ENCODE data around the gene SHISA8.

DNA sequence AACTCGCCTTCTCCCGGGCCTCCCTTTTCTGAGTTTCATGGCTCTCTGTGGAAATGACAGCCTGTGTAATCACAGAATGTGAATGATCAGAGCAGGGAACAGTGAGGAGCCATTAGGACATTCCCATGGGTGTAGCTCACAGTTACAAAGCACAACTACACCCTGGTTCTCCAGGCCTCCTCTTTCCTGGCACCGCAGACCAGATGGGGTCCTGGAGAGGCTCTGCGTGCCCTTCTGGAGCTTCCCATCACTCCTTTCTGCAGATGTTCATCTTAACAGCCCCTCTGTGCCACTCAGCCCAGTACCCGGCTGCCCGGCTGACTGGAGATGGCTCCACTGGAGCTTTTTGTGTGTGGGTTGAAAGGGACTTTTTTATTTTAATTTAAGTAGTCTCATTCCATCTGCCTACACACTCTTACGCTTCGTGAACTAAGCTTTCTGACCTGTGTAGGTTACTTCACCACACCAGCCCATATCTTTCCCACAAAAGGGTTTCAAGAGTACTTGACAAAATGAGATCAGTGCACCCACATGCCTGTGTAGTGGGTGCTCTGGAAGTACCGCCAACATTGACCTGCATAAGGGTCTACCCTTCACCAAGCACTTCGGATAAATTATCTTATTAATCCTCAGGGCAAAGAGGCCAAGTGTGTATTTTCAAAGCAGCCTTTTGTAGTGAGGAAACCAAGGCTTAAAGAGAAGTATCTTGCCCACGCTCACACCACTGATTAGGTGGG lies 52.2 kb downstream of the SHISA8 start:
- TF ChIP-seq POLR2A (IDR thresholded peaks at IDR 0.05) (no peak), EP300 (IDR thresholded peaks at IDR 0.05) (peak in 1 of 4 donors; percentile 14), POLR2AphosphoS5 (IDR thresholded peaks at IDR 0.05) (no peak)
- TF ChIP-seq, protein P1, sequence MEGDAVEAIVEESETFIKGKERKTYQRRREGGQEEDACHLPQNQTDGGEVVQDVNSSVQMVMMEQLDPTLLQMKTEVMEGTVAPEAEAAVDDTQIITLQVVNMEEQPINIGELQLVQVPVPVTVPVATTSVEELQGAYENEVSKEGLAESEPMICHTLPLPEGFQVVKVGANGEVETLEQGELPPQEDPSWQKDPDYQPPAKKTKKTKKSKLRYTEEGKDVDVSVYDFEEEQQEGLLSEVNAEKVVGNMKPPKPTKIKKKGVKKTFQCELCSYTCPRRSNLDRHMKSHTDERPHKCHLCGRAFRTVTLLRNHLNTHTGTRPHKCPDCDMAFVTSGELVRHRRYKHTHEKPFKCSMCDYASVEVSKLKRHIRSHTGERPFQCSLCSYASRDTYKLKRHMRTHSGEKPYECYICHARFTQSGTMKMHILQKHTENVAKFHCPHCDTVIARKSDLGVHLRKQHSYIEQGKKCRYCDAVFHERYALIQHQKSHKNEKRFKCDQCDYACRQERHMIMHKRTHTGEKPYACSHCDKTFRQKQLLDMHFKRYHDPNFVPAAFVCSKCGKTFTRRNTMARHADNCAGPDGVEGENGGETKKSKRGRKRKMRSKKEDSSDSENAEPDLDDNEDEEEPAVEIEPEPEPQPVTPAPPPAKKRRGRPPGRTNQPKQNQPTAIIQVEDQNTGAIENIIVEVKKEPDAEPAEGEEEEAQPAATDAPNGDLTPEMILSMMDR (IDR thresholded peaks at IDR 0.05), result no peak

All from upper lobe of left lung (tissue), 4 donors.